GM12874 (cell line): ENCODE measurements around the gene AMACR.

Source experiments
- CTCF ChIP-seq: IDR thresholded peaks from 2 replicates; pipeline ENCODE4 v1.5.1; 2011; ENCODE audit warnings: low read depth, mild to moderate bottlenecking, control low read depth, low read length, moderate library complexity; ENCODE audit not compliant: insufficient read depth

The AMACR gene

GRCh38 chr5:33937707-33938506 lies 69.9 kb downstream of the AMACR start:
- no peak for TF ChIP-seq CTCF

GRCh38 chr5:33937017-33937706 lies 70.7 kb downstream of the AMACR start:
- TF ChIP-seq CTCF, result no peak

GRCh38 chr5:33936381-33937016 lies 71.4 kb downstream of the AMACR start, which contains the start of gene RXFP3:
Gene RXFP3, plus strand, starts transcription at chr5:33936386. Its CDS starts 355 bp downstream, at chr5:33936741.
- no peak for TF ChIP-seq CTCF
